Upper lobe of right lung (tissue), 1 donor: Measurements from ENCODE around the gene ITGAD. TPM values are rescaled to one million over a fixed set of nuclear protein-coding genes. Genes with fewer than 3 reads are reported as not detected.
"Not testable (repeated sequence)": the region's sequence is repeated elsewhere in the genome, so short reads cannot be mapped to it uniquely, and the experiment has no call there.

Experiments used
- ATAC-seq: fragments of 200-7000 bp; cut with Tn5 transposase; one replicate; pipeline ENCODE4 v1.9.1; 2020; ENCODE audit warnings: mild to moderate bottlenecking, moderate library complexity
- DNase-seq: peaks from one replicate; pipeline ENCODE4 v3.0.0-alpha.2; 2020
- H3K27ac ChIP-seq: fragments of 200-600 bp; one replicate; pipeline ENCODE4 v1.8.0; 2022
- H3K27me3 ChIP-seq: fragments of 200-600 bp; one replicate; pipeline ENCODE4 v1.8.0; 2022; ENCODE audit warnings: mild to moderate bottlenecking
- H3K36me3 ChIP-seq: fragments of 200-600 bp; one replicate; pipeline ENCODE4 v1.8.0; 2022
- H3K4me1 ChIP-seq: fragments of 200-600 bp; one replicate; pipeline ENCODE4 v1.8.0; 2022
- H3K4me3 ChIP-seq: fragments of 200-600 bp; one replicate; pipeline ENCODE4 v1.8.0; 2022; ENCODE audit warnings: mild to moderate bottlenecking
- H3K9me3 ChIP-seq: fragments of 200-600 bp; one replicate; pipeline ENCODE4 v1.8.0; 2022
- CTCF ChIP-seq: fragments of 200-600 bp; IDR thresholded peaks from one replicate; pipeline ENCODE4 v1.8.0; 2022; ENCODE audit warnings: antibody characterized with exemption
- intact Hi-C: fragments of 100-400 bp; cut with DNase I; formaldehyde crosslinking; loops from one replicate; pipeline ENCODE4 v1.11.0; 2022
- total RNA-seq: library from RNA; stranded (reverse); fragmentation: NEBNext Ultra II Directional; extraction: Animal tissue kit (Norgen Biotek cat#: 25700); gene quantifications from one replicate; pipeline ENCODE4 v1.2.1, GENCODE V29; 2021
- donor health status: DM: no; HTN: yes; CAD: no; lungs with severe emphysema.

Gene ITGAD
- total RNA-seq, 1 donor from 2014 or later = 0.20 TPM

- Histone ChIP-seq H3K9me3 (no peaks in the 10 kb centered on the region), H3K4me3 (no peak overlapping the region), H3K4me1 (peaks cover 4% of the 10 kb centered on the region), H3K27ac (no peak overlapping the region), H3K27me3 (no peaks in the 10 kb centered on the region), H3K36me3 (no peaks in the 10 kb centered on the region)
- no peak for TF ChIP-seq CTCF
- intact Hi-C loops = no loop called here
- ATAC-seq (no peak), DNase-seq (no peak)
These were observed 45.3 kb downstream of the ITGAD start for GRCh38 chr16:31438414-31438813.

GRCh38 chr16:31439023-31439422 lies 45.9 kb downstream of the ITGAD start:
- H3K36me3 ChIP-seq, H3K4me1 ChIP-seq, H3K4me3 ChIP-seq, intact Hi-C loops, DNase-seq, H3K9me3 ChIP-seq, H3K27ac ChIP-seq, ATAC-seq, H3K27me3 ChIP-seq: not testable (repeated sequence)

- Histone ChIP-seq H3K27me3 (no peaks in the 10 kb centered on the region), H3K4me1 (peaks cover 4% of the 10 kb centered on the region), H3K9me3 (no peaks in the 10 kb centered on the region), H3K4me3 (no peak overlapping the region), H3K27ac (no peak overlapping the region), H3K36me3 (no peaks in the 10 kb centered on the region)
- DNase-seq (no peak), ATAC-seq (no peak)
- intact Hi-C loops = no loop called here
- no peak for TF ChIP-seq CTCF
These were observed 46.4 kb downstream of the ITGAD start for GRCh38 chr16:31439519-31439918.

GRCh38 chr16:31440516-31441184 lies 47.5 kb downstream of the ITGAD start:
- DNase-seq (no peak), ATAC-seq (no peak)
- Histone ChIP-seq H3K9me3 (no peaks in the 10 kb centered on the region), H3K27ac (no peak overlapping the region), H3K4me3 (no peak overlapping the region), H3K36me3 (no peaks in the 10 kb centered on the region), H3K4me1 (peaks cover 4% of the 10 kb centered on the region), H3K27me3 (no peaks in the 10 kb centered on the region)
- intact Hi-C loops = loop anchor here (5.0 kb wide), 1 partner anchor 453 kb away; the partner anchor contains the start of gene HSD3B7
- TF ChIP-seq CTCF = no peak

- no peaks in the 10 kb centered on the region for H3K27me3 ChIP-seq
- H3K4me1 ChIP-seq = peaks cover 4% of the 10 kb centered on the region
- intact Hi-C loops = loop anchor here (5.0 kb wide), 1 partner anchor 455 kb away; the partner anchor contains the start of gene HSD3B7
- ATAC-seq = no peak
- peak overlapping the region; percentile 86 for H3K27ac ChIP-seq
- DNase-seq = no peak
- no peaks in the 10 kb centered on the region for H3K9me3 ChIP-seq
- peak overlapping the region; percentile 74 for H3K4me3 ChIP-seq
- no peaks in the 10 kb centered on the region for H3K36me3 ChIP-seq
- TF ChIP-seq CTCF = no peak
These were observed 48.8 kb downstream of the ITGAD start for GRCh38 chr16:31441956-31442355.

GRCh38 chr16:31445931-31446330 lies 52.8 kb downstream of the ITGAD start:
- H3K27ac ChIP-seq, ATAC-seq, intact Hi-C loops, H3K36me3 ChIP-seq, H3K4me3 ChIP-seq, DNase-seq, H3K4me1 ChIP-seq, H3K27me3 ChIP-seq, H3K9me3 ChIP-seq: not testable (repeated sequence)

GRCh38 chr16:31451201-31451600 lies 58.1 kb downstream of the ITGAD start:
- H3K4me1 ChIP-seq = peaks cover 39% of the 10 kb centered on the region
- DNase-seq (peak; percentile 39), ATAC-seq (no peak)
- TF ChIP-seq CTCF = no peak
- intact Hi-C loops = no loop called here
- no peaks in the 10 kb centered on the region for H3K9me3 ChIP-seq
- H3K27me3 ChIP-seq = no peaks in the 10 kb centered on the region
- H3K36me3 ChIP-seq = no peaks in the 10 kb centered on the region
- no peak overlapping the region for H3K27ac ChIP-seq
- no peak overlapping the region for H3K4me3 ChIP-seq
